ENCODE results near the gene BRD9. TPM values are rescaled to one million over a fixed set of nuclear protein-coding genes. Genes with fewer than 3 reads are reported as not detected.
"Not testable (repeated sequence)": the region's sequence is repeated elsewhere in the genome, so short reads cannot be mapped to it uniquely, and the experiment has no call there.

The BRD9 gene
- total RNA-seq, 2 experiments from 2014 or later: 54.1 to 57.9 TPM

- CTCF ChIA-PET: no interaction called here
- POLR2A ChIA-PET: no interaction called here
Observed at GRCh38 chr5:926417-927171, 34.0 kb upstream of the BRD9 start.

DNA sequence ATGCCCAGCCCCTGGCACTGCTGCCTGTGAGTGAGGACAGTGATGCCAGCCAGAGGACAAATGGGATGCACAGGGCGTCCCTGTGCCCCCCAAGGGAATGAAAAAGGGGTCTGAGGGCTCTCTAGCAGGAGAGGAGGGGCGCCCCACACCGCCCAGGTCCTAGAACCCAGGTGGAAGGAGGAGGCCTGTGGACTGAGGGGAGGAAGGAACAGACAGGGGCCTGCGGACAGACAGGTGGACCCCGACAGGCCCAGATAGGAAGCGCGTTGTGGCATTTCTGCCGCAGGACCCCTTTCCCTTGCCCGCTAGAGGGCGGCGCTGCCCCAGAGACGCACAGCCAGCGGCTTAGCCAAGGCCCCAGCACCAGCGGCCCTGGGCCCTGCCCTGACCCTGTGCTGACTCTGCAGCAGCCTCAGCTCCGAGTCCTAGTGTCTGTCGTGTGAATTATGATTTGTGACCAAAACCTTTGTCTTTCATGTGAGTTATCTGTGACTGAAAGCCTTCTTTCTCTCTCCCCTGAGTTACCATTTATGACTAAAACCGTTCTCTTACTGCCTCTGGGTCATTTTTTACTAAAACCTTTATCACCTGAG, 30.8 kb upstream of the BRD9 start:
- ChIA-PET CTCF (interaction anchor here (0.9 to 1.1 kb wide), 5 partner anchors 9 to 254 kb away, joined by 3 to 5 read pairs (median 3); no protein-coding TSS in a partner anchor), POLR2A (no interaction called here)

- CTCF ChIA-PET: no interaction called here
Observed at GRCh38 chr5:922436-923280, 30.1 kb upstream of the BRD9 start.

GRCh38 chr5:921456-922435, 29.1 kb upstream of the BRD9 start:
- POLR2A ChIA-PET: no interaction called here
- CTCF ChIA-PET: no interaction called here

More at GRCh38 chr5:922436-923280, 30.1 kb upstream of the BRD9 start:
- POLR2A ChIA-PET: no interaction called here

DNA sequence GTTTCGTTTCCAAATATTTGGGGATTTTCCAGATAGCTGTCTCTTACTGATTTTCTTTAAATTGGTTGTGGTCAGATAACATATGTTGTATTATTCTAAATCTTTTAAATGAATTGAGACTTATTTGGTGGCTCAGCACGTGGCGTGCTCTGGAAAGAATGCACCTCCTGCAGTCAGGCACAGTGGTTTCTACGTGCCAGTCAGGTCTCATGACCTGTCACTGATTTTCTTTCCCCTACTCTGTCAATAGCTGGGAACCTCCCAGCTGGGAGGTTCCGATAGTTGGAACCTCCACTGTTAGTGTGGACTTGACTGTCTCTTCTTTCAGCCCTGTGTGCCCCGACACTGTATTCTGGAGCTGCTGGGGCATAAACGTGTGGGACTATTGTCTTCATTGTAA, 27.7 kb upstream of the BRD9 start:
- POLR2A ChIA-PET: interaction anchor here (0.6 kb wide), 1 partner anchor 188 kb away, joined by 3 read pairs; no protein-coding TSS in a partner anchor
- CTCF ChIA-PET: interaction anchor here (1.4 kb wide), 1 partner anchor 254 kb away, joined by 3 read pairs; no protein-coding TSS in a partner anchor

DNA sequence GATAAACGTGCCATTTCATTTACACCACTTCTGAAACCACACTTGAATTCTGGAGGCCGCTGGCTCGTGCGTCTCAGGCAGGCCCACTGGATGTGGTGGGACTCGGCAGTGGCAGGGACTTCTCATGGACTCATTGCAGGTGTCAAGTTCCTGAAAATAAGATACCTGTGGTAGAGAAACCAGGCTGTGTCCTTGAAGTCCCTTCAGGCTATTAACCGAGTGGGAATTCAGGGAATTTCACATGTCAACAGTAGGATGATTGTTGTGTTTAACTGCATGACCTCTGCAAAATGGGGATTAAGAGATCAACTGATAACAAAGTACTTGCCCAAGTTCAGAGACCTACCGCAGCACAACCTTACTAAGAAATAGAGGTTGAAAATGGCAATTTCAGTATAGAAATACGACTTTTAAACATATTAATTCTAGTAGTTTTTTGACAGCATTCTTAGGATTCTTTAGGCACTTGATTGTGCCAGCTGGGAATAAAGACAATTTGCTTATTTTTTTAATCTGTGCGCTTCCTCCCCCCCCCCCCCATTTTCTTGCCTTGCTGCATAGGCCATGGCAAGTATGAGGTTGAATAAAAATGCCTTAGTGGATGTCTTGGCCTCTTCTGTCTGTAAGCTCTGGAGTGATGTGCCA, 26.9 kb upstream of the BRD9 start:
- CTCF ChIA-PET: interaction anchor here (1.4 kb wide), 1 partner anchor 255 kb away, joined by 3 read pairs; no protein-coding TSS in a partner anchor

DNA sequence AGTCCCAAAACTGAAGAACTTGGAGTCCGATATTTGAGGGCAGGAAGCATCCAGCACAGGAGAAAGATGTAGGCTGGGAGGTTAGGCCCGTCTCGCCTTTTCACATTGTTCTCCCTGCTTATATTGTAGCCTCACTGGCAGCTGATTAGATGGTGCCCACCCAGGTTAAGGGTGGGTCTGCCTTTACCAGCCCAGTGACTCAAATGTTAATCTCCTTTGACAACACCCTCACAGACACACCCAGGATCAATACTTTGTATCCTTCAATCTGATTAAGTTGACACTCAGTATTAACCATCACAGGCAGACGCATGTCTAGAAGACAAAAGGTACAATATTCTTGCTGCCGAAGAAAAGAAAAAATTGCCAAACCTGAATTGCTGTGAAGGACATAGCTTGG, 26.1 kb upstream of the BRD9 start:
- CTCF ChIA-PET: interaction anchor here (0.6 kb wide), 1 partner anchor 222 kb away, joined by 3 read pairs; no protein-coding TSS in a partner anchor
- POLR2A ChIA-PET: not testable (repeated sequence)

More for the DNA sequence above, 26.9 kb upstream of the BRD9 start:
- POLR2A ChIA-PET: interaction anchor here (0.6 kb wide), 1 partner anchor 189 kb away, joined by 3 read pairs; no protein-coding TSS in a partner anchor

DNA sequence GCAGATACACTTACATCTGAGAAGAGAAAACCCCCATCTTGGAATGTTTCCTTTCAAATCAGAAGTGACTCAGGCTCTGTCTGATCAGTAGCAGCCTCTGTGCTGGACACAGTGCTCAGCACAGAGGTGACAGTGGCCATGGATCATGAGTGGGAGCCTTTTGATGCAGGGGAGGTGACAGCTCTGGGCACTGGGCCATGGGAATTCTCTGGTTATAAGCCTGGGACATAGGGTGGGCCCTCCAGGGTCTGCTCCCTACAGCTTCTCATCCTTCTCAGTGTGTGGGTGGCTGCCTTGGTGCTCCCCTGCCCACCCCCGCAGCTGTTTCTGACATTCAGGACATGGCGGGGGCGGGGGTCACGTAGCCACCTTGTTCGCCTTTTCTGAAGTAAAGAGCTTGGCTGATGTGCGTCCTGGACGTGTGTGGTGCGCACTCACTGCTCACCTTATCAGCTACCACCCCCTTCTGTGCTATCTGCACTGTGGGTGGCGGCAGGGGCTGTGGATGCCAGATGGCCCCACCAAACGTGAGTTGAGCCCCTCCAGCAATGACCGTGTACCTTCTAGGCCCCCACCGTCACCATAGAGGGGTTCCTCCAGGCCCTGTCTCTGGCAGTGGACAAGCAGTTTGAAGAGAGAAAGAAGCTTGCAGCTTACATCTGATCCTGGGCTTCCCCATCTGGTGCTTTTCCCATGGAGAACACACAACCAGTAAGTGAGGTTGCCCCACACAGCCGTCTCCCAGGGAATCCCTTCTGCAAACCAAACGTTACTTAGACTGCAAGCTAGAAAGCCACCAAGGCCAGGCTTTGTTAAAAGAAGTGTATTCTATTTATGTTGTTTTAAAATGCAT, 24.1 kb upstream of the BRD9 start:
- CTCF ChIA-PET: no interaction called here
- POLR2A ChIA-PET: no interaction called here

DNA sequence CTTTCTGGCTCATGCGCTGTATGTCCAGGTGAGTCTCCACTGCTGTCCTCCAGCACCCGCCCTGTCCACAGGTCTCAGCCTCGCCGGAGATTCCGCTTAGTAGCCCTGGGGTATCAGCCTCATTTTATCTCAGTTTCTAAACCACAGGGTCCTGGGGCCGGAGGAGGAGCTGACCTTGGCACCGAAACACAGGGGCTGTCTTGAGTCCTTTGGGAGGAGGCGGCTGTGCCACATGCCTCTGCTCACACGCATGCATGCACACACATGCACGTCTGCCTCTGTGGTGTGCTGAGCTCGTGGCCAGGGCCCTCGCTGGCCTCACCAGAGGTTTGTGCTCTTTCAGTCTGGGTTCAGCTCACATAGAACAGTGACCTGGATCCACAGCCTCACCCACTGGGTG, 23.3 kb upstream of the BRD9 start:
- CTCF ChIA-PET: no interaction called here
- POLR2A ChIA-PET: no interaction called here

DNA sequence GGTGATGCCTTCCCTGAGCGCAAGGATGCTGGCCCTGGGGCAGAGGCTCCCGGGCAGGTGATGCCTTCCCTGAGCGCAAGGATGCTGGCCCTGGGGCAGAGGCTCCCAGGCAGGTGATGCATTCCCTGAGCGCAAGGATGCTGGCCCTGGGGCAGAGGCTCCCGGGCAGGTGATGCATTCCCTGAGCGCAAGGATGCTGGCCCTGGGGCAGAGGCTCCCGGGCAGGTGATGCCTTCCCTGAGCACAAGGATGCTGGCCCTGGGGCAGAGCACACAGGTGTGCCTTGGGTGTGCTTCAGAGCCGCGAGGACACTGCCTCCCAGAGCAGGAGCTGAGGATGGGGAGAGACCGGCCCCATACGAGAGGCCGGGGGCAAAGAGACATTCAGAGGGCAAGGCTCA, 22.7 kb upstream of the BRD9 start:
- POLR2A ChIA-PET, CTCF ChIA-PET: not testable (repeated sequence)

- CTCF ChIA-PET: no interaction called here
- POLR2A ChIA-PET: no interaction called here
Observed at GRCh38 chr5:914612-915011, 22.0 kb upstream of the BRD9 start.

DNA sequence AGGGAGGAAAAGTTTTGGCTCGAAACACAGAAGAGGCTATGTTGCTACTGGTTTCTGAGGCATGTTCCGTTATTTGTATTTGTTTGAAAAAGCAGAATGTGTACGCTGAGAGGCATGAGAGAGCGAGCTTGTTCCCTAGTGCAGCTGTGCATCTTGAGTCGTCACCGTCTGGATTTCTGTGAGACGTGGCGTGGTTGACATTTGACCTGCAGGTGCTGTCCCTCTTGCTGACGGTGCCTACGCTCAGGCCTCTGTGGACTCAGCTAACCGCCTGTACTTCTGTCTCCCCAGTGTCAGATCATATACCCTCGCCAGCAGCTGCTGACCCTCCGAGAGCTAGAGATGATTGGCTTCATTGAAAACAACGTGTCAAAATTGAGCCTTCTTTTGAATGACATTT, 21.6 kb upstream of the BRD9 start:
- ChIA-PET CTCF (no interaction called here), POLR2A (no interaction called here)

- CTCF ChIA-PET: interaction anchor here (1.2 kb wide), 2 partner anchors 18 to 21 kb away, joined by 3 to 4 read pairs; partner anchors contain the start of gene BRD9
- POLR2A ChIA-PET: no interaction called here
Observed at GRCh38 chr5:912280-913091, 19.9 kb upstream of the BRD9 start.

- ChIA-PET POLR2A (interaction anchor here (1.1 kb wide), 1 partner anchor 19 kb away, joined by 3 read pairs; the partner anchor contains the start of genes BRD9 and TRIP13), CTCF (interaction anchor here (1.2 kb wide), 1 partner anchor 20 kb away, joined by 4 read pairs; the partner anchor contains the start of gene BRD9)
Observed at GRCh38 chr5:911601-912000, 19.0 kb upstream of the BRD9 start.

GRCh38 chr5:910769-911160, 18.2 kb upstream of the BRD9 start:
- CTCF ChIA-PET: interaction anchor here (1.2 kb wide), 1 partner anchor 19 kb away, joined by 4 read pairs; the partner anchor contains the start of gene BRD9
- POLR2A ChIA-PET: interaction anchor here (1.1 kb wide), 1 partner anchor 18 kb away, joined by 3 read pairs; the partner anchor contains the start of genes BRD9 and TRIP13

DNA sequence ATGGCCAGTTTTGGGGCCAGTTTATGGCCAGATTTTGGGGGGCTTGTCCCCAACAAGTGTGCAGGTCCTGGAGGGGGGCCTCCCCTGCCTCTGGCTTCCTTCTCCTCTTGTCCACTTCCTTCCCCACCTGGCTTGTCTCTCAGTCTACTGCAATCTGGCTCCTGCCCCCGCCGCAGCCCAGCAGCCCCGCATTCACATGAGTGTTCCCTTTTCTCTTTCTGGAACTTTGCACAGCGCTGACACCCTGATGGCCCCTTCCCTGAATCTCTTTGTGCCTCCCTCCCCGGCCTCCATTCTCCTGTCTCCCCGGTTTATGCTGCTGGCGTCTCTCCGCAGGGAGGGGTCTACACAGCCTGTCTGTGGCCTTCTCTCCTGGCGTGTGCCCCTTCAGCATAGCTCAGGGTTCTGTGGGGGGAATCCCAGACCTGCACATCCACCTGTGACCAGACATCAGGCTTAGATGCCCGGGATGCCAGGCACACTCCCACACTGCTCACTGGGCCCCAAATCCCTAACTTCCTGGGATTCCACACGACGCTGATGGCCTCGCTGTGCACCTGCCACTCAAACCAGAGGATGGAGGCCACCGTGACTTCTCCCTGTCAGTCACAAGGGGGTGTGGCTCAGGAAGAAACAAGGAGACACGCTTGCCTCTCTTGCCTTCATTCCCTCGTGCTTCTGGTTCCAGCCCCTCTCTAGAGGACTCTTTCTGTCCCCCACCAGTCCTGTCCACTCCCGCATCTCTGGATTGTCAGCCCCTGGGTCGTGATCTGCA, 17.6 kb upstream of the BRD9 start:
- ChIA-PET CTCF (no interaction called here), POLR2A (no interaction called here)

Data from activated CD8-positive, alpha-beta memory T cell treated with anti-CD3 and anti-CD28 coated beads for 36 hours (primary cell).